IgD-negative memory B cell (primary cell): ENCODE data around the gene TUBGCP2. TPM values are rescaled to one million over a fixed set of nuclear protein-coding genes. Genes with fewer than 3 reads are reported as not detected.

ENCODE experiments used
- H3K27ac Mint-ChIP-seq, 3 donors: one replicate each; pipeline ENCODE4 v1.8.0; 2020 to 2022; ENCODE audit warnings: mild to moderate bottlenecking in 3 of 3, mixed read lengths in 3 of 3, moderate library complexity in 1 of 3
- H3K27me3 Mint-ChIP-seq: one replicate; pipeline ENCODE4 v1.8.0; 2021; ENCODE audit warnings: mixed read lengths
- H3K36me3 Mint-ChIP-seq: one replicate; pipeline ENCODE4 v1.8.0; 2020; ENCODE audit warnings: mild to moderate bottlenecking, mixed read lengths
- H3K4me1 Mint-ChIP-seq, 3 donors: one replicate each; pipeline ENCODE4 v1.8.0; 2020 to 2022; ENCODE audit warnings: mixed read lengths in 3 of 3, mild to moderate bottlenecking in 1 of 3
- H3K4me3 Mint-ChIP-seq, 4 donors: one replicate each; pipeline ENCODE4 v1.8.0; 2020 to 2022; ENCODE audit warnings: mild to moderate bottlenecking in 4 of 4, mixed read lengths in 4 of 4, moderate library complexity in 3 of 4
- H3K9me3 Mint-ChIP-seq, 3 donors: one replicate each; pipeline ENCODE4 v1.8.0; 2020 to 2021; ENCODE audit warnings: mixed read lengths in 3 of 3, mild to moderate bottlenecking in 1 of 3
- polyA plus RNA-seq: library from polyadenylated mRNA; unstranded; fragments of 300-500 nt; fragmentation: Illumina TruSeq; gene quantifications from one replicate; pipeline ENCODE4 v1.2.3, GENCODE V29; 2021

TUBGCP2 gene
- polyA plus RNA-seq, 1 donor from 2014 or later, result 32.1 TPM

DNA sequence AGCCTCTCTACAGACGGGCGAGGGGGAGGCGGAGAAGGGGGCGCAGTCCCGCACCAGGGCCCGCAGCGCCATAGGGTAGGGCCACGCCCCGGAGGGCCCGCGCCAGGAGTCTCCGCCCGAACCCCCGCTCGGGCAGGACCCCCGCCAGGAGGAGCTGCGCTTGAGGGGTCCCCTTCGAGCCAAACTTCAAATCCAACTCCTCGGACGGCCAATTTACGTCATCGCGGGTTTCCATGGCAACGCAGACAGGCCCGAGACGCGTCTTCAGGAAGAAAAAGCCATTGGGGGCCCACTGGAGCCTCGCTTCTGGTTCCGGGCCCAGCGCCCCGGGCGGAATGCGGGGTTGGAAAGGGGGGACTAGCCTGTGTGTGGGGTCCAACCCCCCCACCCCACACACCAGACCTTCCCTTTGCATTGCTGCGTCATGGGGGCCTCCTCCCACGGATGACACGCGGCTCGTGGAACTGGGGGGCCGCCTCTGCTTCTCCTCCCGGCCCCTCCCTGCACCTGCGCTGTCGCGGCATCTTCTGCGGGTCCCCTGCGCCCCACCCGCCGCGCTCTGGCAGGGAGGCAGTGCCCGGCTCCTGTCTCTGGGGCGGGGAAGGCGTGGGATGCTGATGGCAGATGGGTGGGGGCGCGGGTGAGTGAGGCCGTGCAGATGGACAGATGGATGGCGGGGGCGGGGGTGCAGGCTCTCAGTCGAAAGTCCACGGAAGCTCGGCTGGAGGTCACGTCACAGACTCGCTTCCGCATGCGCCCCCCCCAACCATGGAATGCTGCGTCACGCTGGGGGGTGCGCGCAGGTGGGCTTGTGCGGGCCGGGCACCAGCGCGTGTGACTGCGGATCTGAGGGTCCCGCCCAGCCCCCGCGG lies 26.8 kb upstream of the TUBGCP2 start:
- peak overlapping the region in 2 of 3 donors; percentile 33 to 71 for H3K27ac Mint-ChIP-seq
- peaks cover 0 to 8% (median 2%) of the 10 kb centered on the region in 3 donors for H3K4me1 Mint-ChIP-seq
- H3K4me3 Mint-ChIP-seq, result peak overlapping the region; percentile 66 to 91 (median 78)
- H3K36me3 Mint-ChIP-seq, result no peaks in the 10 kb centered on the region
- H3K9me3 Mint-ChIP-seq, result no peaks in the 10 kb centered on the region
- peaks cover 6% of the 10 kb centered on the region for H3K27me3 Mint-ChIP-seq

DNA sequence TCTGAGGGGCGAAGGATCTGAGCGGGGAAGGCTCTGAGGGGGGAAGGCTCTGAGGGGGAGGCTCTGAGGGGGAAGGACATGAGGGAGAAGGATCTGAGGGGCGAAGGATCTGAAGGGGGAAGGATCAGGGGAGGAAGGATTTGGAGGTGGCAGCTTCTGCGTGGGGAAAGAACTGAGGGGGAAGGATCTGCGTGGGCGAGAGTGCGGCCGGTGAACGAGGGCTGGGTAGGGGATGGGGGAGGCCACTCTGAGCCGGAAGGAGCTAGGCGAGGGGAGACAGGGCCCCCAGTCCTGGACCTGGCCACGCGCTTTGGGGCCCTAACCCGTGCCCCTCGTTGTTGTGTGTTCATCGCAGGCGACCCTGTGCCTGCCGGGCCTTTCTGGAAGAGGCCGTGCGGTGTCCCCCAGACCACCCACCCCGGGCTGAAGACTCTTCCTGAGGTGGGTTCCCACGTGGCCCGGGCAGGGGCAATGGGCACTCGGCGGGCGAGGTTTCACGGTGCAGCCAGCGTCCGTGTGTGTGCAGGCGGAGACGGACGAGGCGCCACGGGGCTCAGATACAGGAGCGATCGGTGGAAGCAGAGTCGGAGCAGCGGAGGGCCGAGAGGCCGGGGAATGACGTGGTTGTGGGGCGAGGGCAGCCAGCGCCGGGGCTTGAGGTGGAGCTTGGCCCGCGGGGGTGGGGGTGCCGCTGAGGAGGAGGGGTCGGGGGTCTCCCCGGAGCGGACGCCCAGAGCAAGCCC lies 26.0 kb upstream of the TUBGCP2 start:
- Mint-ChIP-seq H3K36me3 (no peaks in the 10 kb centered on the region), H3K27me3 (peaks cover 6% of the 10 kb centered on the region), H3K9me3 (no peaks in the 10 kb centered on the region), H3K27ac (peak overlapping the region in 2 of 3 donors; percentile 33 to 71), H3K4me1 (peaks cover 2 to 11% (median 5%) of the 10 kb centered on the region in 3 donors), H3K4me3 (peak overlapping the region; percentile 60 to 91 (median 68))

DNA sequence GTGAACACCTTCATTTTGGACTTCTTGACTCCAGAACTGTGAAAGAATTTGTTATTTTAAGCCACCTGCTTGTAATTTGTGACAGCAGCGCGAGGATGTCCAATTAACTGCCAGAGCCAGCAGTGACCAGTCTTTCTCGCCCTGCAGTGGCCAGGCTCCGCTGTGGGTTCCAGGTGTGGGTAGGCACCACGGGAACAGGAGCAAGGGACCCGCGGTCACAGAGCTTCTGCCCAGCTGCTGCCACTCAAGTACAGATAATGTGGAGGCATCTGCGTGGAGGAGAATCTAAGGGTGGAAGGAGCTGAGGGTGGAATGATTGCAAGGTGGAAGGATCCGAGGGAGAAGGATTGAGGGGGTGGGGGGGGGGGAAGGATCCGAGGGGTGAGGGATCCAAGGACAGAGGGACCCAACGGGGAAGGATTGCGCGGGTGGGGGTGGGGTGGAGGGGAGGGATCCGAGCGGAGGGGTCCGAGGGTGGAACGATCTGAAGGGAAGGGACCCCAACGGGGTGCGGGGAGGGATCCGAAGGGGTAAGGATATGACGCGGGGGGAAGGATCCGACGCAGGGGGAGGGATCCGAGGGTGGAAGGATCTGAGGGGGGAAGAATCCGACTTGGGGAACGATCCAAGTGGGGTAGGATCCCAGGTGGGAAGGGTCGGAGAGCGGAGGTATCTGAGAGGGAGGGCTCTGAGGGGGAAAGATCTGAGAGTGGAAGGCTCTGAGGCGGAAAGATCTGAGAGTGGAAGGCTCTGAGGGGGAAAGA lies 24.4 kb upstream of the TUBGCP2 start:
- peaks cover 14% of the 10 kb centered on the region for H3K27me3 Mint-ChIP-seq
- peak overlapping the region in 2 of 3 donors; percentile 84 to 86 for H3K27ac Mint-ChIP-seq
- H3K36me3 Mint-ChIP-seq, result no peaks in the 10 kb centered on the region
- H3K4me1 Mint-ChIP-seq, result peaks cover 4 to 17% (median 5%) of the 10 kb centered on the region in 3 donors
- H3K9me3 Mint-ChIP-seq, result no peaks in the 10 kb centered on the region
- peak overlapping the region in 1 of 4 donors; percentile 87 for H3K4me3 Mint-ChIP-seq

DNA sequence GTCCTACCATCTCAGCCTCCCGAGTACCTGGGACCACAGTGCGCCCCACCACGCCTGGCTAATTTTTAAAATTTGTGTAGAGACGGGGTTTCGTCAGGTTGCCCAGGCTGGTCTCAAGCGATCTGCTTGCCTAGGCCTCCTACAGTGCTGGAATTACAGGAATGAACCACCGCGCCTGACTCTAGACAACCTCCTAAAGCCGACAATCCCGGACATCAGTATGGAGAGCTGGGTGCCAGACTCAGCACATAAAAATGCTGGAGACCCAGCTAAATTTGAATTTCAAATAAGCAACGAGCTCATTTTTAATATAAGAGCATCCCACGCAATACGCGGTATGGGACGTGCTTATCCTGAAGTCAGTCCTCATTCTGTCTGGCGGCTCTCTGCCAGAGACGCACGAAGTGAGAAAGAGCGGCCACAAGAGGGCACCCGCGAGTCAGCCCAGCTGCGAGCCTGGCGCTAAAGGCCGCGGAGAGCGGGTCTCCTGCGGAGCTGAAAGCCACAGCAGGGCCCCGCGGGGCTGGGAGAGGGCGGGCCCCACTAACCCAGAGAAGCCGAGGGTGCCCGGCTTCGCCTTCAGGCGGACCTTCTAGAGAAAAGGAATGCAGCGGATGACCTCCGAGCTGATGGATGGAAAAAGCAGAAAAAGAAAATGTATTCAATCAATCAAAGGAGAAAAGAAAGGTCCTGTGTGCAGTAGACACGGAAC lies 21.0 kb upstream of the TUBGCP2 start:
- Mint-ChIP-seq H3K27ac (peak overlapping the region in 1 of 3 donors; percentile 72), H3K27me3 (peaks cover 26% of the 10 kb centered on the region), H3K36me3 (no peaks in the 10 kb centered on the region), H3K4me1 (peaks cover 5 to 21% (median 11%) of the 10 kb centered on the region in 3 donors), H3K9me3 (no peaks in the 10 kb centered on the region), H3K4me3 (peak overlapping the region in 3 of 4 donors; percentile 41 to 58 (median 45))

DNA sequence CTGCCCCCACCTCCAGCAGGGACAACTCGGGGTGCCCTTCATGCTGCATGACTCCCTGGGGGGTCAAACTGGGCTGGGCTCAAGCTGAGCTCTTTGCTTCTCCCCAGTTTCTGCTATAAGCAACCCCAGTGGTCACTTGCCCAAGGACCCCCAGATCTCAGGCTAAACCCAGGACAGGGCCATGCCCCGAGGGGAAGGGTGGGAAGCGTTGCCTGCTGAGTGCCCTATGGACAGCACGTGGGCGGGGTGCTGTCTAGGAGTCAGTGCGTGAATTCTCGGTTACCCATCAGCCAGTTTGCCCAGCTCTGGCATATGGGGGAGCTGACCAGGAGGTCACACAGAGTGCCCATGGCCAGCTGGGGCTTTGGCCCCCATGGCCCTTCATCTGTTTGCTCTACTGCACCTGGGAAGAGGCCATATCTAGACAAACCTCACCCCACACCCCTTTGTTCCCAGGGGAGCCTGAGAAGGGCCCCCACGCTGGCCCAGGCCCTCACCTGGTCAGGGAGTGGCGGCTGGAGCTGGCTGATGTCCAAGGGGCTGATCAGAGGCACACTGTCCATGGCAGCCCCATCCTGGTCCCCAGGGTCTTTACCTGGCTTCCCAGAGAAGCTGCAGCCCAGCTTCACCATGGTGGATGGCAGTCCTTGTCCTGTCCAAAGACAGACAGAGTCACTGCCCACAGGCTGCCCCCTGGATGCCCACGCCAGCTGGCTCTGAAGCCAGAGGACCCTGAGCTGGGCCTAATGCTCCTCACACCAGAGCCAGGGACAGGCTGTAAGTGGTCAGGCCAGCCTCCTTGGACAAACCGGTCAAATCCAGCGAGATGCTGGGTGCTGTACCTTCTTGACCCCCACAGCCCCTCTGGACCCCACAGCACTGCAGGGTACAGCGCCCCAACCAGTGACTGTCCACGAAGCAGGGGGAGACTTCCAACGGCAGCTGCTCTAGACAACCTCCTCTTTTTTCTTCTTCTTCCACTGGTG lies 20.0 kb upstream of the TUBGCP2 start:
- H3K27me3 Mint-ChIP-seq, result peaks cover 26% of the 10 kb centered on the region
- H3K36me3 Mint-ChIP-seq, result no peaks in the 10 kb centered on the region
- peaks cover 5 to 21% (median 11%) of the 10 kb centered on the region in 3 donors for H3K4me1 Mint-ChIP-seq
- peak overlapping the region in 1 of 3 donors; percentile 72 for H3K27ac Mint-ChIP-seq
- H3K4me3 Mint-ChIP-seq, result peak overlapping the region in 1 of 4 donors; percentile 58
- no peaks in the 10 kb centered on the region for H3K9me3 Mint-ChIP-seq

DNA sequence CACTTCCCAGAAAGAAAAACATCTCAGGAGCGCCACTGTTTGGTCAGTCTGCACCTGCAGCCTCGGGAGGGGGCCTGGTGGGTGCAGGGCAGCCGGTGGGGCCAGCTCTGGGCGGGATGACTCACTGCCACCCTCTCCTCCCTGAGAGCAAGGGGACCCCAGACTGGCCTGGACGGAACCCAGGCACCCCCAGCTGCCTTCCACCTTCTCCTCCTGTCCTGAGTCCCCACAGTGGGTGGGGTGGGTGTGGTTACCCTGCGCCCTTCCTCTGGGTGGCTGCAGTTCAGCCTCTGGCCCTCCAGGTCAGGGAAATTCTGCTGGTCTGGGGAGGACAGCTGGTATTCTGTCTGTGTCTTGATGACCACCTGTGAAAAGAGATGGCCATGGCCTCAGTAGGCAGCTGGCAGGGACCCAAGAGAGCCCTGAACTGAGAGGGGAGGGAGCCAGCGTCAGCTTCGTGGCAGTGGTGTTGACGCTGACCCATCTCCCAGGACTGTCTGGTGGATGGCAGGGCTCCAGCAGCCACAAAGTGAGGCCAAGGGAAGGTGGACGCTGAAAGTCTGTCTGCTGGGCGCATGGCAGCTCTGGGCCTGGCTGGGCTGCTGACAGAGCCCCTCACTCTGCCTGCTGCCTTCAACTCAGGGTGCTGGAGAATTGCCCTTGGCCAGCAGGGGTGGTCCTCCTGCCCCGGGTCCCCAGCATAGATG lies 19.1 kb upstream of the TUBGCP2 start:
- Mint-ChIP-seq H3K27ac (no peak overlapping the region), H3K27me3 (peaks cover 28% of the 10 kb centered on the region), H3K36me3 (no peaks in the 10 kb centered on the region), H3K4me3 (peak overlapping the region in 1 of 4 donors; percentile 27), H3K4me1 (peaks cover 5 to 21% (median 11%) of the 10 kb centered on the region in 3 donors), H3K9me3 (no peaks in the 10 kb centered on the region)

DNA sequence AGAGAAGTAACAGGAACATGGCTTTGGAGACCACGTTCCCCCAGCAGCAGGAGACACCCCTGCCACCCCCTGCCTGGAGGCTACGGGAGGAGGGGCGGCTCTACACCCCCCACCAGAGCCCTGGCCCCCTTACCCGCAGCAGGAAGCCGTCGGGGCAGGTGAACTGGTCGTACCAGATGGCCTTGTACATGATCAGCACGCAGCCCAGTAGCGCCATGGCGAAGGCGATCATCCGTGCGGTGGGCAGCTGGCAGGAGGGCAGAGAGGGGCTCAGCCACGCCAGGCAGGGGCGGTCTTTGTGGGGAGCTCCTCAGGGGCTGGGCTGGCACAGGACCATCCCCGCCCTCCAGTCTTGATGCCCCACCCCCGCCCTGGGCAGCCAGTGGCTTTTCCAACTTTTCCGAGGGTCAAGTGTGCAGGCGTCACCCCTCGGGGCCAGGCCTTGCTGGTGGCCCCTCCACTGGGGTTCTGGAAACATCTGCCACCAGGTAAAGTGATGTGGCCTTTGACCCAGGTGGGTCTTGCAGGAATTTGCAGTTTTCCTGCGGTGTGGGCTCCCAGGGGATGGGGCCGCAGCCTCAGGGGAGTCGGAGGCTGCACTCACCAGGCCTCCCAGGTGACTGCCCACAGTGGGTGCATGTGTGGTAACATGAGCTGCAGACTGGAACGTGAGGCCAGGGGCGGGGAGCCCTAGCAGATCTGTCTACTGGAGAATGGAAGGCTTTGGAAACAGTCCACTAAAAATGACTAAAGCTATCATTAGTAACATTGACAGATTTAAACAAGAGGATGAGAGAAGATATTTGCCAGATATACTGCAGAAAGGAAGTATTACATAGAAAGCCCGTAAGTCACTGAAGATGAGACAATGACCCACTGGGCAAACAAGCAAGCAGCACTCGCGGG lies 18.3 kb upstream of the TUBGCP2 start:
- Mint-ChIP-seq H3K27me3 (peaks cover 28% of the 10 kb centered on the region), H3K9me3 (no peaks in the 10 kb centered on the region), H3K36me3 (no peaks in the 10 kb centered on the region), H3K4me1 (peaks cover 5 to 13% (median 11%) of the 10 kb centered on the region in 3 donors), H3K27ac (peak overlapping the region in 1 of 3 donors; percentile 32), H3K4me3 (peak overlapping the region in 2 of 4 donors; percentile 18 to 26)

DNA sequence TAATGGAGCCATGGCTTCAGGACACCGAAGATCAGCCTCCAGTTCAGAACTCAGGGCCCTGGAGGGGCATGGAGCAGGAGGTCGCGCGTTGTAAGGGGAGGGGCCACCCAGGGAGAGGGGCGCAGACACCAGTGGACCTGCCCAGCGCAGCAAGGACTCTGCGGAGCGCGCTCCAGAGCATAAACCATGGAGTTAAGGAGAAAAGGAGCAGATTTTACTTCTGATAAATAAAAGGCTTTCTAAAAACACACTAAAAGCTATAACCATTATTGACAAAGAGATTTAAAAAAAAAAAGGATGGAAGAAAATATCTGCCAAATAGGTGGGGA lies 17.5 kb upstream of the TUBGCP2 start:
- H3K9me3 Mint-ChIP-seq, result no peaks in the 10 kb centered on the region
- H3K27me3 Mint-ChIP-seq, result peaks cover 25% of the 10 kb centered on the region
- peak overlapping the region; percentile 8 to 52 (median 36) for H3K4me3 Mint-ChIP-seq
- no peaks in the 10 kb centered on the region for H3K36me3 Mint-ChIP-seq
- peaks cover 5 to 13% (median 11%) of the 10 kb centered on the region in 3 donors for H3K4me1 Mint-ChIP-seq
- H3K27ac Mint-ChIP-seq, result peak overlapping the region in 1 of 3 donors; percentile 39

DNA sequence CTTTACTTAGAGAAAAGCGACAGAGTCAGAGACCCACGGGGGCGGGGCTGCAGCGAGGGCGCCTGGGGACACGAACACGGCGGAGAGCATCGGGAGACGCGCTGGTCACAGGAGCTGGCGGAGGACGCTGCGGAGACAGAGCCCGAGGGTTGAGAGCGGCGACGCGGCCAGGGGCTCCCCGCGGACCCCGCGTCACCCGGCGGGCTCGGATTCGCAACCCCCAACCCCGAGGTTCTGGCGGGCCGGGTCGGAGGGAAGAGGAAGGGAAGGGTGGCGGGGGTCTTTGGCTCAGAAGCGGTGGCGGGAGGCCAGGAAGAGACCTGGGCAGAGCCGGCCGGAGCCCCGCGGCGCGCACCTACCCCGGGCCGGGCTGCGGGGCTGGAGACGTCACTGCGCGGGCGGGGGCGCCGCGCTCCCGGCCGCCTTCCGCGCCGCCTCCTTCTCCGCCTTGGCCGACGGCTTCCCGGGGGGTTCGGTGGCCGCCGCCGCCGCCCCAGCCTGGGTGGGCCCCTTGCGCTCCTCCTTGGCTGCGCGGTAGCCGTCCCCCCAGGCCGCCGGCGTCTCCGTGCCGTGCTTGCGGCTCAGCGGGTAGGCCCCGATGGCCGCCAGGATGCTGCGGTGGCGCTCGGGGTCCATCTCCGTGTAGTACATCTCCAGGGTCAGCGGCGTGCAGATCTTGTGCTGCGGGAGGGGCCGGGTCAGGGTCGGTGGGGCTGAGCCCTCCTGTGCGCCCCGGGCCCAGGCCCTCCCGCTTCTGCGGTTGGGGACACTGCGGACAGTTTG lies 17.0 kb upstream of the TUBGCP2 start:
- no peaks in the 10 kb centered on the region for H3K36me3 Mint-ChIP-seq
- H3K27me3 Mint-ChIP-seq, result peaks cover 25% of the 10 kb centered on the region

DNA sequence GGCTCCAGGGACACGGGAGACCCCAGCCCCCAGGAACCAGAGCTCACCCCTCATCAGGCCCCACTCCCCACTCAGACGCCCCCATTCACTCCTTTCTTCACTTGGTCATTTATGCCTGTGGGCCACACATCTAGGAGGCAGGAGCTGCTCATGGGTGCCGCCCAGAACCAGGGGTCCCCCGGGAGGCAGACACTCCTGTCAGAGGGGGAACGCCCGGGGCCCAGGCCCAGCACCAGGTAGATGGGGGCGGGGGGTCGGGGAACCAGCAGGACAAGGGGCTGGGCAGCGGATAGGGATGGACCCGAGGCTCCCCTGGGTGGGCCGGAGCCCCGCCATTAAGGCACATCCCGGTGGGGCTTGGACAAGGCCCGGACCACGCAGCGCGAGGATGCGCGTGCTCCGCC lies 16.2 kb upstream of the TUBGCP2 start:
- peaks cover 28% of the 10 kb centered on the region for H3K27me3 Mint-ChIP-seq
- H3K27ac Mint-ChIP-seq, result no peak overlapping the region
- H3K9me3 Mint-ChIP-seq, result peaks cover 0 to 4% (median 4%) of the 10 kb centered on the region in 3 donors
- H3K36me3 Mint-ChIP-seq, result no peaks in the 10 kb centered on the region
- peak overlapping the region in 2 of 4 donors; percentile 33 to 47 for H3K4me3 Mint-ChIP-seq
- H3K4me1 Mint-ChIP-seq, result peaks cover 3 to 12% (median 9%) of the 10 kb centered on the region in 3 donors

More for the DNA sequence above, 17.0 kb upstream of the TUBGCP2 start:
- peak overlapping the region in 3 of 4 donors; percentile 70 to 90 (median 88) for H3K4me3 Mint-ChIP-seq
- no peak overlapping the region for H3K27ac Mint-ChIP-seq
- H3K4me1 Mint-ChIP-seq, result peaks cover 5 to 13% (median 11%) of the 10 kb centered on the region in 3 donors
- H3K9me3 Mint-ChIP-seq, result no peaks in the 10 kb centered on the region

DNA sequence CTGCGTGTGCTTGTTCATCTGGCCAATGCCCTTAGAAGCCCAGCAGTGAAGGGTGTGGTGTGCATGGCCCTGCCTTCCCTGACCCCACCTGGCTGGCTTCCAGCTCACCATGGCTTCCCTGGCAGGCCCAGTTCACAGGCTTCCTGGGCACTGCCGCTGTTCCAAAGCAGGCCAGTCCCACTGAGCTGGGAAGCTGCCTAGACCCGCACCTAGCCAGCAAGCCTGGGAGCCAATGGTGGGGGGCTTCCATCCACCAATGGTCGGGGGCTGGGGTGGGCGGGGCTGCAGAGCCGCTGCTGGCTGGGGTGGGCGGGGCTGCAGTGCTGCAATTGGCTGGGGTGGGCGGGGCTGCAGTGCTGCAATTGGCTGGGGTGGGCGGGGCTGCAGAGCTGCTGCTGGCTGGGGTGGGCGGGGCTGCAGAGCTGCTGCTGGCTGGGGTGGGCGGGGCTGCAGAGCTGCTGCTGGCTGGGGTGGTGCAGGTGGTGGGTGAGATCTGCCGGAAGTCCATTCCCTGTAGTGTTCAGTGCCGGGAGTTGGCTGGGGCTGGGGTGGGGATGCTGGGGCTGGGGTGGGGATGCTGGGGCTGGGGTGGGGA lies 15.6 kb upstream of the TUBGCP2 start:
- Mint-ChIP-seq H3K4me3 (no peak overlapping the region), H3K27me3 (peaks cover 24% of the 10 kb centered on the region), H3K36me3 (no peaks in the 10 kb centered on the region), H3K27ac (no peak overlapping the region), H3K4me1 (peaks cover 5 to 10% (median 6%) of the 10 kb centered on the region in 3 donors), H3K9me3 (peaks cover 0 to 4% (median 4%) of the 10 kb centered on the region in 3 donors)
